Endodermal cell (in vitro differentiated cells): ENCODE data around the gene ZDHHC7. TPM values are rescaled to one million over a fixed set of nuclear protein-coding genes. Genes with fewer than 3 reads are reported as not detected.

Experiments used
- DNase-seq: peaks from one replicate; pipeline ENCODE4 v3.0.0-alpha.2; 2017
- H3K27ac ChIP-seq: 2 replicates; pipeline ENCODE4 v1.5.1; 2013; ENCODE audit warnings: mild to moderate bottlenecking, low read depth, low read length, moderate library complexity
- H3K27me3 ChIP-seq: 2 replicates; pipeline ENCODE4 v1.6.1; 2013; ENCODE audit warnings: mild to moderate bottlenecking, low read length, moderate library complexity; ENCODE audit not compliant: insufficient read depth, control insufficient read depth, poor library complexity, severe bottlenecking
- H3K36me3 ChIP-seq: 2 replicates; pipeline ENCODE4 v1.7.0; 2013; ENCODE audit warnings: mild to moderate bottlenecking, low read length, moderate library complexity; ENCODE audit not compliant: control insufficient read depth, insufficient read depth
- H3K4me1 ChIP-seq: one replicate; pipeline ENCODE4 v1.7.0; 2013; ENCODE audit warnings: low read length; ENCODE audit not compliant: control insufficient read depth, insufficient read depth
- H3K4me3 ChIP-seq: 2 replicates; pipeline ENCODE4 v1.5.1; 2013; ENCODE audit warnings: mild to moderate bottlenecking, low read length, moderate library complexity
- H3K9ac ChIP-seq: 2 replicates; pipeline ENCODE4 v1.6.1; 2013; ENCODE audit warnings: mild to moderate bottlenecking, low read length, moderate library complexity; ENCODE audit not compliant: poor library complexity, severe bottlenecking; ENCODE audit errors: extremely low read depth
- H3K9me3 ChIP-seq: 2 replicates; pipeline ENCODE4 v1.6.1; 2013; ENCODE audit warnings: mild to moderate bottlenecking, low read length, moderate library complexity; ENCODE audit not compliant: control insufficient read depth
- H3K27ac Mint-ChIP-seq: 2 replicates; pipeline ENCODE4 v1.8.0; 2020; ENCODE audit warnings: mixed read lengths
- H3K27me3 Mint-ChIP-seq: 2 replicates; pipeline ENCODE4 v1.8.0; 2021; ENCODE audit warnings: mild to moderate bottlenecking, mixed read lengths; ENCODE audit not compliant: insufficient read depth
- H3K36me3 Mint-ChIP-seq: 2 replicates; pipeline ENCODE4 v1.8.0; 2020; ENCODE audit warnings: low read depth, mixed read lengths
- H3K4me1 Mint-ChIP-seq: 2 replicates; pipeline ENCODE4 v1.8.0; 2020; ENCODE audit warnings: mixed read lengths
- H3K4me3 Mint-ChIP-seq: 2 replicates; pipeline ENCODE4 v1.8.0; 2020; ENCODE audit warnings: mild to moderate bottlenecking, moderate library complexity, mixed read lengths
- H3K9me3 Mint-ChIP-seq: 2 replicates; pipeline ENCODE4 v1.8.0; 2020; ENCODE audit warnings: mild to moderate bottlenecking, mixed read lengths
- CTCF ChIP-seq: fragments of 200-600 bp; sonication (generic); conservative IDR thresholded peaks from 2 replicates; pipeline ENCODE4 v1.5.0; 2021; ENCODE audit warnings: antibody characterized with exemption, mild to moderate bottlenecking
- WGBS, 2 experiments: methylation state at CpG; one replicate each; pipeline versions ENCODE4 v1.1.5 to v1.1.7; 2013; ENCODE audit warnings: missing lambda C conversion rate in 2 of 2, mixed read lengths in 1 of 2; ENCODE audit not compliant: insufficient coverage in 1 of 2, insufficient read length in 1 of 2; 5-methylcytosine and 5-hydroxymethylcytosine counted together
- total RNA-seq, 2 donors: library from RNA; stranded (reverse); fragmentation: NEBNext Ultra II Directional in 1 of 2; extraction: Animal tissue kit (Norgen Biotek cat#: 25700) in 1 of 2; gene quantifications; 2 replicates in 1 of 2; 3 replicates in 1 of 2; pipeline ENCODE4 v1.2.1, GENCODE V29; 2021

The ZDHHC7 gene
- total RNA-seq, 2 donors from 2014 or later = 58.7 to 61.8 TPM

- H3K27me3 Mint-ChIP-seq = no peaks in the 10 kb centered on the region
- Histone ChIP-seq H3K4me1 (peaks cover 9% of the 10 kb centered on the region), H3K9ac (no peak overlapping the region), H3K36me3 (peaks cover 46% of the 10 kb centered on the region), H3K4me3 (no peak overlapping the region), H3K27me3 (no peaks in the 10 kb centered on the region), H3K27ac (no peak overlapping the region), H3K9me3 (no peaks in the 10 kb centered on the region)
- H3K4me3 Mint-ChIP-seq = no peak overlapping the region
- TF ChIP-seq CTCF = no peak
- peak overlapping the region; percentile 73 for H3K27ac Mint-ChIP-seq
- peaks cover 61% of the 10 kb centered on the region for H3K36me3 Mint-ChIP-seq
- no peak for DNase-seq
- peaks cover 19% of the 10 kb centered on the region for H3K4me1 Mint-ChIP-seq
- 94 to 95% methylated on average over 8 to 11 of the region's 11 CpGs for WGBS, 2 experiments
- no peaks in the 10 kb centered on the region for H3K9me3 Mint-ChIP-seq
Measured at GRCh38 chr16:84996365-84996764, 15.0 kb downstream of the ZDHHC7 start.

- H3K4me3 Mint-ChIP-seq = no peak overlapping the region
- no peaks in the 10 kb centered on the region for H3K27me3 ChIP-seq
- DNase-seq = no peak
- peak overlapping the region; percentile 73 for H3K27ac Mint-ChIP-seq
- H3K27ac ChIP-seq = no peak overlapping the region
- H3K36me3 Mint-ChIP-seq = peaks cover 61% of the 10 kb centered on the region
- H3K27me3 Mint-ChIP-seq = no peaks in the 10 kb centered on the region
- H3K9me3 ChIP-seq = no peaks in the 10 kb centered on the region
- H3K4me1 Mint-ChIP-seq = peaks cover 19% of the 10 kb centered on the region
- H3K4me1 ChIP-seq = peaks cover 9% of the 10 kb centered on the region
- no peaks in the 10 kb centered on the region for H3K9me3 Mint-ChIP-seq
- no peak overlapping the region for H3K9ac ChIP-seq
- no peak for TF ChIP-seq CTCF
- peaks cover 49% of the 10 kb centered on the region for H3K36me3 ChIP-seq
- WGBS, 2 experiments = 90 to 93% methylated on average over 4 to 8 of the region's 8 CpGs
- H3K4me3 ChIP-seq = no peak overlapping the region
Measured at GRCh38 chr16:84995663-84996062, 15.7 kb downstream of the ZDHHC7 start.

- Histone ChIP-seq H3K36me3 (peaks cover 56% of the 10 kb centered on the region), H3K4me1 (peaks cover 9% of the 10 kb centered on the region), H3K27ac (no peak overlapping the region), H3K9me3 (no peaks in the 10 kb centered on the region), H3K9ac (no peak overlapping the region), H3K4me3 (no peak overlapping the region), H3K27me3 (no peaks in the 10 kb centered on the region)
- Mint-ChIP-seq H3K4me1 (peaks cover 23% of the 10 kb centered on the region), H3K36me3 (peaks cover 65% of the 10 kb centered on the region), H3K27ac (peak overlapping the region; percentile 73), H3K9me3 (no peaks in the 10 kb centered on the region), H3K27me3 (no peaks in the 10 kb centered on the region), H3K4me3 (no peak overlapping the region)
- no peak for TF ChIP-seq CTCF
- DNase-seq = no peak
- 95% methylated on average over 4 to 8 of the region's 8 CpGs for WGBS, 2 experiments
Measured at GRCh38 chr16:84993926-84994325, 17.4 kb downstream of the ZDHHC7 start.
